Nephron progenitor cell (in vitro differentiated cells): Measurements from ENCODE around the gene UBE2M.
"Not testable (repeated sequence)": the region's sequence is repeated elsewhere in the genome, so short reads cannot be mapped to it uniquely, and the experiment has no call there.

Experiments
- DNase-seq: peaks from one replicate; pipeline ENCODE4 v3.0.0; 2021
- H3K27ac Mint-ChIP-seq: 2 replicates; pipeline ENCODE4 v1.8.0; 2021; ENCODE audit warnings: mild to moderate bottlenecking, moderate library complexity, mixed read lengths
- H3K27me3 Mint-ChIP-seq: 2 replicates; pipeline ENCODE4 v1.8.0; 2021; ENCODE audit warnings: mild to moderate bottlenecking, low read depth, mixed read lengths; ENCODE audit not compliant: poor library complexity
- H3K36me3 Mint-ChIP-seq: 2 replicates; pipeline ENCODE4 v1.8.0; 2021; ENCODE audit warnings: low read depth, mixed read lengths
- H3K4me1 Mint-ChIP-seq: 2 replicates; pipeline ENCODE4 v1.8.0; 2021; ENCODE audit warnings: mixed read lengths
- H3K4me3 Mint-ChIP-seq: 2 replicates; pipeline ENCODE4 v1.8.0; 2021; ENCODE audit warnings: mild to moderate bottlenecking, moderate library complexity, mixed read lengths
- H3K9me3 Mint-ChIP-seq: 2 replicates; pipeline ENCODE4 v1.8.0; 2021; ENCODE audit warnings: mild to moderate bottlenecking, moderate library complexity, mixed read lengths
- CTCF ChIP-seq: fragments of 200-600 bp; sonication (generic); IDR thresholded peaks from 2 replicates; pipeline ENCODE4 v1.5.0; 2021; ENCODE audit warnings: antibody characterized with exemption

UBE2M gene

GRCh38 chr19:58547323-58548312, 10.8 kb downstream of the UBE2M start:
- TF ChIP-seq CTCF, result no peak
- Mint-ChIP-seq H3K4me1 (peaks cover 31% of the 10 kb centered on the region), H3K36me3 (peaks cover 52% of the 10 kb centered on the region), H3K27ac (peak overlapping the region; percentile 45), H3K27me3 (peaks cover 21% of the 10 kb centered on the region), H3K4me3 (peak overlapping the region; percentile 98), H3K9me3 (no peaks in the 10 kb centered on the region)
- DNase-seq, result no peak

- Mint-ChIP-seq H3K9me3 (no peaks in the 10 kb centered on the region), H3K4me1 (peaks cover 28% of the 10 kb centered on the region), H3K27me3 (peaks cover 34% of the 10 kb centered on the region), H3K36me3 (peaks cover 41% of the 10 kb centered on the region), H3K4me3 (peak overlapping the region; percentile 98), H3K27ac (peak overlapping the region; percentile 96)
- TF ChIP-seq CTCF, result no peak
- DNase-seq, result no peak
Measured at GRCh38 chr19:58546019-58546530, 12.3 kb downstream of the UBE2M start.

GRCh38 chr19:58545286-58546018, 13.0 kb downstream of the UBE2M start:
- no peak for DNase-seq
- no peaks in the 10 kb centered on the region for H3K9me3 Mint-ChIP-seq

GRCh38 chr19:58544591-58545285, 13.7 kb downstream of the UBE2M start:
- peak overlapping the region; percentile 98 for H3K4me3 Mint-ChIP-seq
- peaks cover 39% of the 10 kb centered on the region for H3K27me3 Mint-ChIP-seq
- H3K4me1 Mint-ChIP-seq, result peaks cover 28% of the 10 kb centered on the region
- H3K9me3 Mint-ChIP-seq, result no peaks in the 10 kb centered on the region
- H3K36me3 Mint-ChIP-seq, result peaks cover 30% of the 10 kb centered on the region
- DNase-seq, result peak; percentile 83
- peak overlapping the region; percentile 96 for H3K27ac Mint-ChIP-seq
- TF ChIP-seq CTCF, result no peak

More at GRCh38 chr19:58545286-58546018, 13.0 kb downstream of the UBE2M start:
- TF ChIP-seq CTCF, result no peak
- Mint-ChIP-seq H3K4me1 (peaks cover 28% of the 10 kb centered on the region), H3K27me3 (peaks cover 32% of the 10 kb centered on the region), H3K36me3 (peaks cover 35% of the 10 kb centered on the region), H3K27ac (peak overlapping the region; percentile 96), H3K4me3 (peak overlapping the region; percentile 98)

GRCh38 chr19:58543826-58544590, 14.4 kb downstream of the UBE2M start, which contains the start of gene TRIM28:
TRIM28 (plus strand) TSS chr19:58544064; CDS start chr19:58544758, 694 bp downstream.
- H3K36me3 Mint-ChIP-seq, result peaks cover 30% of the 10 kb centered on the region
- H3K4me3 Mint-ChIP-seq, result peak within 1 kb of the TSS; percentile 98
- TF ChIP-seq CTCF, result no peak

GRCh38 chr19:58542641-58543372, 15.6 kb downstream of the UBE2M start:
- H3K27me3 Mint-ChIP-seq, result peaks cover 50% of the 10 kb centered on the region
- peaks cover 24% of the 10 kb centered on the region for H3K36me3 Mint-ChIP-seq
- H3K9me3 Mint-ChIP-seq, DNase-seq, H3K27ac Mint-ChIP-seq: not testable (repeated sequence)
- peak overlapping the region; percentile 47 for H3K4me3 Mint-ChIP-seq
- peaks cover 28% of the 10 kb centered on the region for H3K4me1 Mint-ChIP-seq

More at GRCh38 chr19:58543826-58544590, 14.4 kb downstream of the UBE2M start, which contains the start of gene TRIM28:
- Mint-ChIP-seq H3K27me3 (peaks cover 46% of the 10 kb centered on the region), H3K9me3 (no peaks in the 10 kb centered on the region), H3K27ac (peak within 1 kb of the TSS; percentile 99), H3K4me1 (peaks cover 28% of the 10 kb centered on the region)
- peak; percentile 100 for DNase-seq

GRCh38 chr19:58539169-58539559, 19.2 kb downstream of the UBE2M start:
- Mint-ChIP-seq H3K27me3 (peaks cover 47% of the 10 kb centered on the region), H3K4me1 (peaks cover 21% of the 10 kb centered on the region)
- DNase-seq, H3K9me3 Mint-ChIP-seq, H3K4me3 Mint-ChIP-seq, H3K36me3 Mint-ChIP-seq, H3K27ac Mint-ChIP-seq: not testable (repeated sequence)
